GM21360 (cell line): ENCODE measurements around the gene CCDC89.

ENCODE experiments used
- ATAC-seq: cut with Tn5 transposase; IDR thresholded peaks from one replicate; pipeline ENCODE4 v1.9.1; 2021; ENCODE audit warnings: mild to moderate bottlenecking, moderate library complexity; ENCODE audit not compliant: unreplicated experiment

The CCDC89 gene

GRCh38 chr11:85685820-85686459 is at the start of gene CCDC89:
TSS of gene CCDC89 (minus strand) at chr11:85686195. CDS start at chr11:85686130, 65 bp downstream.
- no peak for ATAC-seq

- no peak for ATAC-seq
These were observed 47.0 kb upstream of the CCDC89 start for GRCh38 chr11:85732965-85733364.

- no peak for ATAC-seq
These were observed 40.4 kb upstream of the CCDC89 start for GRCh38 chr11:85726381-85726780.

- no peak for ATAC-seq
These were observed 39.7 kb upstream of the CCDC89 start for GRCh38 chr11:85725510-85726258.

- no peak for ATAC-seq
These were observed 38.9 kb upstream of the CCDC89 start for GRCh38 chr11:85724748-85725465.

GRCh38 chr11:85723088-85723487 is 37.1 kb upstream of the CCDC89 start:
- no peak for ATAC-seq

GRCh38 chr11:85721191-85721590 is 35.2 kb upstream of the CCDC89 start:
- ATAC-seq = no peak

GRCh38 chr11:85718991-85719807 is 33.2 kb upstream of the CCDC89 start:
- no peak for ATAC-seq

- ATAC-seq = no peak
These were observed 32.3 kb upstream of the CCDC89 start for GRCh38 chr11:85718126-85718943.

- ATAC-seq = no peak
These were observed 31.4 kb upstream of the CCDC89 start for GRCh38 chr11:85717429-85717828.

- ATAC-seq = no peak
These were observed 27.0 kb upstream of the CCDC89 start for GRCh38 chr11:85712953-85713352.

GRCh38 chr11:85710917-85711316 is 24.9 kb upstream of the CCDC89 start:
- no peak for ATAC-seq

- no peak for ATAC-seq
These were observed 24.1 kb upstream of the CCDC89 start for GRCh38 chr11:85709941-85710702.

- ATAC-seq = no peak
These were observed 19.8 kb upstream of the CCDC89 start for GRCh38 chr11:85705800-85706199.

- ATAC-seq = no peak
These were observed 19.0 kb upstream of the CCDC89 start for GRCh38 chr11:85704967-85705366.

- ATAC-seq = peak; percentile 68
These were observed 14.2 kb upstream of the CCDC89 start for GRCh38 chr11:85699957-85700741.

GRCh38 chr11:85698195-85698594 is 12.2 kb upstream of the CCDC89 start:
- ATAC-seq = no peak

GRCh38 chr11:85697747-85698146 is 11.8 kb upstream of the CCDC89 start:
- no peak for ATAC-seq

GRCh38 chr11:85695546-85695945 is 9.6 kb upstream of the CCDC89 start:
- no peak for ATAC-seq
